NT2/D1 (cell line): ENCODE measurements around the gene SPECC1L.

Experiments used
- YY1 ChIP-seq: IDR thresholded peaks from 2 replicates; pipeline ENCODE4 v1.6.1; 2011; ENCODE audit not compliant: insufficient read length, insufficient read depth
- ZNF274 ChIP-seq: IDR thresholded peaks from 2 replicates; pipeline ENCODE4 v1.6.1; 2011; ENCODE audit warnings: mild to moderate bottlenecking, low read depth, low read length

- no peak for TF ChIP-seq ZNF274
- no peak for TF ChIP-seq YY1
These were observed 150.8 kb downstream of the SPECC1L start for GRCh38 chr22:24421428-24421931.
